GM12878 (cell line): ENCODE results near the gene GATAD2B. TPM values are rescaled to one million over a fixed set of nuclear protein-coding genes. Genes with fewer than 3 reads are reported as not detected.

Experiments
- ATAC-seq: fragments of 200-7000 bp; cut with Tn5 transposase; 3 replicates; pipeline ENCODE4 v1.9.1; 2020; ENCODE audit warnings: mild to moderate bottlenecking, moderate library complexity
- BruUV-seq: library from RNA; stranded (reverse); fragments of 400-500 nt; replicated peaks from 2 replicates; lab custom pipeline; 2021; lab: Mats Ljungman, UMichigan
- CTCF ChIA-PET: fragments of 300-600 bp; sonication (Branson Sonifier 250); formaldehyde crosslinking; extraction: SDS; loops from one replicate; lab custom pipeline; 2021; ENCODE audit warnings: inconsistent platforms; lab: Yijun Ruan, JAX
- POLR2A ChIA-PET: fragments of 350-600 bp; formaldehyde crosslinking; extraction: SDS; loops from one replicate; lab custom pipeline; 2021; ENCODE audit warnings: inconsistent platforms; lab: Charles Lee
- RAD21 ChIA-PET: fragments of 300-600 bp; sonication (Branson Sonifier 250); formaldehyde crosslinking; loops from one replicate; lab custom pipeline; 2023; ENCODE audit warnings: antibody characterized with exemption; ENCODE audit not compliant: unreplicated experiment; lab: Charles Lee
- SMC1A ChIA-PET: fragments of 300-600 bp; sonication (Branson Sonifier 250); formaldehyde crosslinking; loops from one replicate; lab custom pipeline; 2023; ENCODE audit not compliant: unreplicated experiment, uncharacterized antibody; lab: Charles Lee
- DNase-seq: peaks from one replicate; pipeline ENCODE4 v3.0.0-alpha.2; 2011; ENCODE audit warnings: low read depth, low spot score
- FAIRE-seq: peaks from 3 replicates; lab custom pipeline; 2011; peaks lifted over from hg19 to GRCh38; lab: Jason Lieb, UNC
- H2AFZ ChIP-seq: 2 replicates; pipeline ENCODE4 v1.6.0; 2011; ENCODE audit warnings: low read depth, low read length, control low read depth; ENCODE audit not compliant: control insufficient read depth
- H3K27ac ChIP-seq: 2 replicates; pipeline ENCODE4 v1.5.1; 2011; ENCODE audit warnings: control low read depth; ENCODE audit not compliant: control insufficient read depth, insufficient read depth
- H3K27me3 ChIP-seq, 2 experiments: replicated peaks in 1 of 2; 2 replicates each; pipeline versions ENCODE4 v1.6.0 to v1.6.1; 2011; ENCODE audit warnings: low read length in 1 of 2; ENCODE audit not compliant: control insufficient read depth in 2 of 2, insufficient read depth in 2 of 2
- H3K36me3 ChIP-seq, 2 experiments: 2 replicates each; pipeline ENCODE4 v1.5.1; 2011; ENCODE audit warnings: low read length in 1 of 2; ENCODE audit not compliant: control insufficient read depth in 2 of 2, insufficient read depth in 2 of 2
- H3K4me1 ChIP-seq: 2 replicates; pipeline ENCODE4 v1.6.1; 2011; ENCODE audit warnings: mild to moderate bottlenecking, low read length, moderate library complexity, mixed read lengths; ENCODE audit not compliant: control insufficient read depth, insufficient read depth
- H3K4me2 ChIP-seq: 2 replicates; pipeline ENCODE4 v1.6.0; 2011; ENCODE audit warnings: control low read depth; ENCODE audit not compliant: control insufficient read depth, insufficient read depth
- H3K4me3 ChIP-seq: fragments of 200-600 bp; sonication (generic); 2 replicates; pipeline ENCODE4 v1.5.1; 2016
- H3K79me2 ChIP-seq: 2 replicates; pipeline ENCODE4 v1.6.0; 2011; ENCODE audit warnings: low read length; ENCODE audit not compliant: control insufficient read depth, insufficient read depth
- H3K9ac ChIP-seq: 2 replicates; pipeline ENCODE4 v1.8.0; 2011; ENCODE audit warnings: low read length, control low read depth, mixed read lengths; ENCODE audit not compliant: control insufficient read depth, insufficient read depth
- H3K9me3 ChIP-seq: replicated peaks from 3 replicates; pipeline ENCODE4 v1.5.1; 2011; ENCODE audit warnings: mild to moderate bottlenecking, low read length; ENCODE audit not compliant: control insufficient read depth, insufficient read depth
- H4K20me1 ChIP-seq: 2 replicates; pipeline ENCODE4 v1.6.0; 2011; ENCODE audit not compliant: control insufficient read depth, insufficient read depth
- CHD1 ChIP-seq: IDR thresholded peaks from 2 replicates; pipeline ENCODE4 v1.6.1; 2012; ENCODE audit warnings: low read depth, low read length, improper control_type of control experiment
- CREM ChIP-seq: IDR thresholded peaks from 2 replicates; pipeline ENCODE4 v1.6.1; 2014; ENCODE audit warnings: antibody characterized with exemption, low read depth
- LARP7 ChIP-seq: fragments of 450-650 bp; IDR thresholded peaks from 2 replicates; pipeline ENCODE4 v1.6.1; 2017; ENCODE audit warnings: mild to moderate bottlenecking
- MTA2 ChIP-seq: fragments of 450-650 bp; IDR thresholded peaks from 2 replicates; pipeline ENCODE4 v1.6.1; 2016; ENCODE audit warnings: low read depth, mild to moderate bottlenecking, moderate library complexity
- MYB ChIP-seq: fragments of 150-350 bp; IDR thresholded peaks from 2 replicates; pipeline ENCODE4 v1.6.1; 2014; ENCODE audit warnings: mild to moderate bottlenecking, low read depth, low read length, borderline replicate concordance
- PAX8 ChIP-seq: fragments of 450-650 bp; IDR thresholded peaks from 2 replicates; pipeline ENCODE4 v1.6.1; 2017; ENCODE audit warnings: mild to moderate bottlenecking, moderate library complexity
- POLR2AphosphoS2 ChIP-seq: IDR thresholded peaks from 2 replicates; pipeline ENCODE4 v1.6.1; 2011; ENCODE audit warnings: low read depth, mild to moderate bottlenecking, low read length, improper control_type of control experiment, moderate library complexity
- POU2F2 ChIP-seq: IDR thresholded peaks from 3 replicates; pipeline ENCODE4 v1.6.1; 2011; ENCODE audit warnings: low read depth, mild to moderate bottlenecking, low read length, borderline replicate concordance
- RFX5 ChIP-seq: IDR thresholded peaks from 2 replicates; pipeline ENCODE4 v1.6.1; 2011; ENCODE audit warnings: low read depth, low read length, improper control_type of control experiment
- SMAD1 ChIP-seq: fragments of 450-650 bp; IDR thresholded peaks from 2 replicates; pipeline ENCODE4 v1.6.1; 2018; ENCODE audit warnings: mild to moderate bottlenecking, low read depth; ENCODE audit not compliant: partially characterized antibody
- SRF ChIP-seq, 2 experiments: IDR thresholded peaks; 2 replicates each; pipeline ENCODE4 v1.6.1; 2011; ENCODE audit warnings: low read depth in 2 of 2, low read length in 2 of 2, mild to moderate bottlenecking in 1 of 2, moderate library complexity in 1 of 2
- SUZ12 ChIP-seq: fragments of 200-600 bp; sonication (generic); IDR thresholded peaks from one replicate; pipeline ENCODE4 v1.6.1; 2018; ENCODE audit warnings: antibody characterized with exemption, mild to moderate bottlenecking; ENCODE audit not compliant: unreplicated experiment
- TAF1 ChIP-seq: IDR thresholded peaks from 2 replicates; pipeline ENCODE4 v1.6.1; 2011; ENCODE audit warnings: mild to moderate bottlenecking, low read depth, low read length, borderline replicate concordance
- ZNF217 ChIP-seq: fragments of 450-650 bp; IDR thresholded peaks from 2 replicates; pipeline ENCODE4 v1.6.1; 2017; ENCODE audit warnings: antibody characterized with exemption, mild to moderate bottlenecking
- ZSCAN29 ChIP-seq: fragments of 450-650 bp; IDR thresholded peaks from 2 replicates; pipeline ENCODE4 v1.6.1; 2017; ENCODE audit warnings: mild to moderate bottlenecking, moderate library complexity
- WGBS: methylation state at CpG from one replicate; pipeline ENCODE4 v1.1.6; 2016; ENCODE audit warnings: low lambda C conversion rate; ENCODE audit not compliant: insufficient replicate concordance, insufficient coverage; ENCODE audit errors: missing lambda C conversion rate; 5-methylcytosine and 5-hydroxymethylcytosine counted together
- in situ Hi-C: fragments of 300-500 bp; cut with MboI; formaldehyde crosslinking; loops from 9 replicates; pipeline ENCODE4 v1.14.3; 2018; ENCODE audit warnings: mixed read lengths
- intact Hi-C: fragments of 100-400 bp; cut with micrococcal nuclease; formaldehyde crosslinking; loops from one replicate; pipeline ENCODE4 v1.14.2; 2022; ENCODE audit not compliant: unreplicated experiment
- polyA plus RNA-seq, 11 experiments: library from polyadenylated mRNA; depleted of rRNA in 4 of 11; unstranded in 6 of 11; stranded (reverse) in 5 of 11; fragments of >200 nt; fragmentation: Nextera tagmentation in 4 of 11; fragmentation: Illumina TruSeq in 1 of 11; extraction: Ambion mirVana in 4 of 11; extraction: Trizol in 1 of 11; gene quantifications; 1 replicate in 1 of 11; 2 replicates in 10 of 11; pipeline versions ENCODE4 v1.2.1 to v1.2.3, GENCODE V29; 2011 to 2016; ENCODE audit warnings: inconsistent platforms in 2 of 11, missing spikeins in 2 of 11, low read depth in 1 of 11
- total RNA-seq, 4 experiments: library from RNA; depleted of rRNA in 3 of 4; stranded (reverse); fragments of >200 nt in 3 of 4; fragmentation: Illumina TruSeq in 1 of 4; extraction: Trizol in 1 of 4; gene quantifications; 2 replicates each; pipeline versions ENCODE4 v1.2.1 to v1.2.3, GENCODE V29; 2013 to 2021
- TF ChIP-seq, protein P1 (sequence below): IDR thresholded peaks from 2 replicates; pipeline ENCODE4 v1.6.1; 2011; ENCODE audit warnings: low read depth, low read length, improper control_type of control experiment, borderline replicate concordance
- TF ChIP-seq, protein P2 (sequence below): IDR thresholded peaks from 2 replicates; pipeline ENCODE4 v1.6.1; 2012; ENCODE audit warnings: low read depth, low read length, improper control_type of control experiment

The GATAD2B gene
- total and polyA plus RNA-seq, 10 of the 15 experiments (the other 5 are each of a cell fraction or from before 2014, with no cell fraction given): 2.4 to 63.1 (median 8.7) TPM

- no peak for TF ChIP-seq CHD1
- TF ChIP-seq MYB: no peak
- no peak for TF ChIP-seq LARP7
- TF ChIP-seq, protein P1, sequence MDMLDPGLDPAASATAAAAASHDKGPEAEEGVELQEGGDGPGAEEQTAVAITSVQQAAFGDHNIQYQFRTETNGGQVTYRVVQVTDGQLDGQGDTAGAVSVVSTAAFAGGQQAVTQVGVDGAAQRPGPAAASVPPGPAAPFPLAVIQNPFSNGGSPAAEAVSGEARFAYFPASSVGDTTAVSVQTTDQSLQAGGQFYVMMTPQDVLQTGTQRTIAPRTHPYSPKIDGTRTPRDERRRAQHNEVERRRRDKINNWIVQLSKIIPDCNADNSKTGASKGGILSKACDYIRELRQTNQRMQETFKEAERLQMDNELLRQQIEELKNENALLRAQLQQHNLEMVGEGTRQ: no peak
- TF ChIP-seq RFX5: no peak
- no peak for TF ChIP-seq MTA2
Measured at GRCh38 chr1:153951801-153952200, 29.0 kb upstream of the GATAD2B start (continued).

DNA sequence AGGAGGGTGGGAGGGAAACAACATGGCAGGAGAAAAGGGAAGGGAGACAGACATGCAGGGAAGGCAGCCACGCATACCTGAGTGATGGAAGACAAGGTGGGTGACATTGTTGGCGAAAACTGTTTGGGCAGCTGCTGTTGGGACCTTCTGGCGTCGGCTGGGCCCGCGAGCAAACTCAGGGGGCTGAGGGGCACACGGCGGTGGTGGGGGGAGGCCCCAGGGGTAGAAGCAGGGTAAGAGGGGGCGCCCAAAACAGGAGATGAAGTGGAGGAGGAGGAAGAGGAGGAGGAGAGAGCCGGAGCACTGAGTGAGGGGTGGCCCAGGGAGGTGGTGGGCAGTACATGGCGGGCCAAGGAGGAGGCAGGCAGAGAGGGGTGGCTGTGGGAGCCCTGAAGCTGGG is 28.4 kb upstream of the GATAD2B start:
- peaks cover 33% of the 10 kb centered on the region for H3K79me2 ChIP-seq
- intact Hi-C loops: no loop called here
- H2AFZ ChIP-seq: no peak overlapping the region
- no peak overlapping the region for H3K27ac ChIP-seq
- H3K9ac ChIP-seq: no peak overlapping the region
- SMC1A ChIA-PET: interaction anchor here (1.0 to 2.1 kb wide), 2 partner anchors 11 to 158 kb away, joined by 3 to 5 read pairs; no protein-coding TSS in a partner anchor
- no peak for DNase-seq
- RAD21 ChIA-PET: no interaction called here
- CTCF ChIA-PET: interaction anchor here (1.7 kb wide), 1 partner anchor 22 kb away, joined by 3 read pairs; no protein-coding TSS in a partner anchor
- peaks cover 13% of the 10 kb centered on the region for H3K4me1 ChIP-seq
- no peak overlapping the region for H3K4me3 ChIP-seq
- POLR2A ChIA-PET: interaction anchor here (1.3 kb wide), 1 partner anchor 153 kb away, joined by 4 read pairs; no protein-coding TSS in a partner anchor
- WGBS: 73% methylated on average over 10 of the region's 11 CpGs
- peaks cover 10% of the 10 kb centered on the region; the same call in 1 of the 2 replicates for H4K20me1 ChIP-seq
- in situ Hi-C loops: no loop called here
- BruUV-seq: no TSS peak
- no peaks in the 10 kb centered on the region for H3K27me3 ChIP-seq
- H3K9me3 ChIP-seq: no peaks in the 10 kb centered on the region
- ATAC-seq: no peak
- no peak for FAIRE-seq
- peaks cover 33 to 38% of the 10 kb centered on the region in 2 experiments; a peak in 3 of 4 replicates for H3K36me3 ChIP-seq
- no peak overlapping the region for H3K4me2 ChIP-seq
- no peak for TF ChIP-seq CREM
- TF ChIP-seq SRF (IDR thresholded peaks at IDR 0.05; ENCODE audit: low read depth in 2 of 2, low read length in 2 of 2): no peak
- no peak for TF ChIP-seq POU2F2
- no peak for TF ChIP-seq ZSCAN29
- TF ChIP-seq, protein P2, sequence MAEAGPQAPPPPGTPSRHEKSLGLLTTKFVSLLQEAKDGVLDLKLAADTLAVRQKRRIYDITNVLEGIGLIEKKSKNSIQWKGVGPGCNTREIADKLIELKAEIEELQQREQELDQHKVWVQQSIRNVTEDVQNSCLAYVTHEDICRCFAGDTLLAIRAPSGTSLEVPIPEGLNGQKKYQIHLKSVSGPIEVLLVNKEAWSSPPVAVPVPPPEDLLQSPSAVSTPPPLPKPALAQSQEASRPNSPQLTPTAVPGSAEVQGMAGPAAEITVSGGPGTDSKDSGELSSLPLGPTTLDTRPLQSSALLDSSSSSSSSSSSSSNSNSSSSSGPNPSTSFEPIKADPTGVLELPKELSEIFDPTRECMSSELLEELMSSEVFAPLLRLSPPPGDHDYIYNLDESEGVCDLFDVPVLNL: no peak
- TF ChIP-seq SUZ12: no peak
- no peak for TF ChIP-seq TAF1
- no peak for TF ChIP-seq POLR2AphosphoS2
- TF ChIP-seq PAX8: no peak
- no peak for TF ChIP-seq ZNF217
- no peak for TF ChIP-seq SMAD1
